22Rv1 (cell line): ENCODE data around the gene SMIM30.

ENCODE experiments used
- ZFX ChIP-seq: fragments of 450-650 bp; IDR thresholded peaks from 2 replicates; pipeline ENCODE4 v1.6.1; 2017; ENCODE audit warnings: antibody characterized with exemption, borderline replicate concordance
- TF ChIP-seq, protein P1 (sequence below): fragments of 450-650 bp; IDR thresholded peaks from 2 replicates; pipeline ENCODE4 v1.5.1; 2017; ENCODE audit warnings: mild to moderate bottlenecking

DNA sequence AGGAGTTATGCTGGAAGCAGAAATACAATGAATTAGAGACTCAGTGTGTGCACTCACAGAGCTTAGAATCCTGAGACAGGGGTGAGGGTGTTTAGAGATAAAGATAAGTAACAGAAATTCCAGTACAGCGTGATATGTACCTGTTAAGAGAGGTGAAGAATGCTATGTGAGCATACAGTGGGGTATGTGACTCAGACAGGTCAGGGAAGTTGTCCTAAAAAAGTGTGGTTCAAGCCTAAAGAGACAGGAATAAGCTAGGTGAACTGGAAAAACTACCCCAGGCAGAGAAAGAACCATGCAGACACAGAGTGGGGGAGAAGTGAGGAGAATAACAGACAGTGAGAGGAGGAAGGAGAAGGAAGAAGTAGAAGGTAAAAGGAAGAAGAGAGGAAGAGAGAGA lies 8.6 kb downstream of the SMIM30 start:
- TF ChIP-seq, protein P1, sequence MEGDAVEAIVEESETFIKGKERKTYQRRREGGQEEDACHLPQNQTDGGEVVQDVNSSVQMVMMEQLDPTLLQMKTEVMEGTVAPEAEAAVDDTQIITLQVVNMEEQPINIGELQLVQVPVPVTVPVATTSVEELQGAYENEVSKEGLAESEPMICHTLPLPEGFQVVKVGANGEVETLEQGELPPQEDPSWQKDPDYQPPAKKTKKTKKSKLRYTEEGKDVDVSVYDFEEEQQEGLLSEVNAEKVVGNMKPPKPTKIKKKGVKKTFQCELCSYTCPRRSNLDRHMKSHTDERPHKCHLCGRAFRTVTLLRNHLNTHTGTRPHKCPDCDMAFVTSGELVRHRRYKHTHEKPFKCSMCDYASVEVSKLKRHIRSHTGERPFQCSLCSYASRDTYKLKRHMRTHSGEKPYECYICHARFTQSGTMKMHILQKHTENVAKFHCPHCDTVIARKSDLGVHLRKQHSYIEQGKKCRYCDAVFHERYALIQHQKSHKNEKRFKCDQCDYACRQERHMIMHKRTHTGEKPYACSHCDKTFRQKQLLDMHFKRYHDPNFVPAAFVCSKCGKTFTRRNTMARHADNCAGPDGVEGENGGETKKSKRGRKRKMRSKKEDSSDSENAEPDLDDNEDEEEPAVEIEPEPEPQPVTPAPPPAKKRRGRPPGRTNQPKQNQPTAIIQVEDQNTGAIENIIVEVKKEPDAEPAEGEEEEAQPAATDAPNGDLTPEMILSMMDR = no peak
- no peak for TF ChIP-seq ZFX
